Measurements from ENCODE around the gene TBX6.

The TBX6 gene

GRCh38 chr16:30113031-30113710 lies 21.4 kb upstream of the TBX6 start, which contains the start of gene GDPD3:
Gene GDPD3, minus strand, starts transcription at chr16:30113537. Its CDS starts 59 bp downstream, at chr16:30113478.
- no peak for ATAC-seq

GRCh38 chr16:30112197-30113030 lies 20.7 kb upstream of the TBX6 start:
- peak; percentile 52 to 58 for ATAC-seq

DNA sequence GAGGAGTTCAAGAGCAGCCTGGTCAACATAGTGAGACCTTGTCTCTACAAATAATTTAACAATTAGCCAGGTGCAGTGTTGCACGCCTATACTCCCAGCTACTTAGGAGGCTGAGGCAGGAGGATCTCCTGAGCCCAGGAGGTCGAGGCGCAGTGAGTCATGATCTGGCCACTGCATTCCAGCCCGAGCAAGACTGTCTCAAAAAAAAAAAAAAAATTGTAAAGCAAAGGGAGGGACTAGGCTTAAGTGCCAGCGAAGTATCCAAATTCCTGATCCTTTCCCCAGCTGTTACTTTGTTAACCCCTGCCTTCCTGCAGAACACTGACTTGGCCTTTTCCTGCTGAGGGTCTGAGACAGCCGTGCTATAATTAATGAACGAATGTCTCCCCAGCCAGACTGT lies 18.9 kb upstream of the TBX6 start:
- ATAC-seq = no peak

DNA sequence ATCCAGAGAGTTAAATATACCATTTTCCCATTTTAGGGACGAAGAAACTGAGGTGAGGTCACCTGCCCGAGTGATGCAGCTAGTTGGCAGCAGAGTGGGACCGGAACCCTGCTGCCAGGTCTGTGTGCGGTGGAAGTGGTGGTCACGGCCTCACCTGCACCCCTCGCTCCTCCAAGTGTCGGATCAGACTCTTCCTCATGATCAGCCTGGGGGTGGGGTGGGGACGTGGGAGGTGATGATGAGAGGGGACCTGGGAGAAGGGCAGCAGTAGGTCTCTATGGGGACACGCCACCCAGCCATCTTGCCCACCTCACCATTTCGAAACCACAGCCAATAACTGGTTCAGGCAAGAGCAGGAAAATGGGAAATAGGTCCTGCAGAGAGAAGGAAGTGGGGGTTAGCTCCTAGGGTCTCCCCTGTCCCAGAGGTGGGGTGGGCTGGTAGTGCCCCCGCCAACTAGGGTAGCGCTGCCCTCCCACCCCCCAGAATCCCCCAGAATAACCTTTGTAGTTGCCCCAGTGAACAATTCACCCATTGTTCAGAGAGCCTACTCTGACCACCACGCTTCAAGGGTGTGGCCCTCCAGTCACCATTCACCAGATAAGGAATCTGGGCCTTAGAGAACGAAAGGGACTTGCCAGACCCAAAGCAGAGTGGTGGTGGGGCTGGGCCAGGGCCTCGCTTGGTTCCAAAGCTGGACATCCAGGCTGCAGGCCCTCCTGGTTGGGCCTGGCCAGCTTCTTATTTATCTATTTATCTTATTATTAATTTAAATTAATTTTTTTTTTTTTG lies 16.5 kb upstream of the TBX6 start:
- ATAC-seq = no peak

- no peak for ATAC-seq
Observed at GRCh38 chr16:30104492-30104891, 12.8 kb upstream of the TBX6 start.

- ATAC-seq = no peak
Observed at GRCh38 chr16:30104090-30104489, 12.4 kb upstream of the TBX6 start.

DNA sequence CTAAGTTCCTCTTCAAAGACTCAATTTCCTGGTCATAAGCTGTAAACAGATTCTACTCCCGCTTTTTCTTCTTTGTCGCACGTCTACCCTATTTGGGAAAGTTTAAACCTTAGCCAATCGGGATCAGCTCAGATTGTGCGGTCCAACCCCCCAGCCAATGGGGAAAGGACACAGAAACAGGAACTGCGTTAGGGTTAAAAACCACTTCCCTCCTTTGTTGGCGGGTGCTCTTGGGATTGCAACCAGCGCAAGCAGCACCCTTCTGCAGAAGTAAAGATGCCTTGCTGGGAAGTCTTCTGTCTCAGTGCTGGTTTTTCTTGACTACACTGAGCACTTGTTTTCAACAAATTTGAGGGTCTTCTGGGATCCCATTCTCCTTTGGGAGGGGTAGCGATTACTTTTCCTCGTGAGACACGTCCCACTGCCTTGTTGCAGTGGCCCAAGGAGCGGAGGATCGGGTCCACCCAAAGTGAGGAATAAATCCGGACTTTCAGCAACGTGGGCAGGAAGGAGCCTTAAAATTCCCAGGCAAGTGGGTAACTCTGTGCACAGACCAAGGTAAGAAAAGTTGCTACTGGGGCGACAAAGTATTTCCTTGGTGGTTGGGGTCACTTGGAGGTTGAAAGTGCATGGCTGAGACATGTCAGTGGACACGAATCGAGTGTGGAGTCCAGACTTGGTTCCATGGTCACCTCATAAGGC lies 5.3 kb upstream of the TBX6 start:
- no peak for ATAC-seq

- ATAC-seq = peak; percentile 47 to 60
Observed at GRCh38 chr16:30096105-30096861, 4.6 kb upstream of the TBX6 start, which contains the start of gene YPEL3. Gene YPEL3, minus strand, starts transcription at chr16:30096213. Its CDS starts 731 bp downstream, at chr16:30095482.

DNA sequence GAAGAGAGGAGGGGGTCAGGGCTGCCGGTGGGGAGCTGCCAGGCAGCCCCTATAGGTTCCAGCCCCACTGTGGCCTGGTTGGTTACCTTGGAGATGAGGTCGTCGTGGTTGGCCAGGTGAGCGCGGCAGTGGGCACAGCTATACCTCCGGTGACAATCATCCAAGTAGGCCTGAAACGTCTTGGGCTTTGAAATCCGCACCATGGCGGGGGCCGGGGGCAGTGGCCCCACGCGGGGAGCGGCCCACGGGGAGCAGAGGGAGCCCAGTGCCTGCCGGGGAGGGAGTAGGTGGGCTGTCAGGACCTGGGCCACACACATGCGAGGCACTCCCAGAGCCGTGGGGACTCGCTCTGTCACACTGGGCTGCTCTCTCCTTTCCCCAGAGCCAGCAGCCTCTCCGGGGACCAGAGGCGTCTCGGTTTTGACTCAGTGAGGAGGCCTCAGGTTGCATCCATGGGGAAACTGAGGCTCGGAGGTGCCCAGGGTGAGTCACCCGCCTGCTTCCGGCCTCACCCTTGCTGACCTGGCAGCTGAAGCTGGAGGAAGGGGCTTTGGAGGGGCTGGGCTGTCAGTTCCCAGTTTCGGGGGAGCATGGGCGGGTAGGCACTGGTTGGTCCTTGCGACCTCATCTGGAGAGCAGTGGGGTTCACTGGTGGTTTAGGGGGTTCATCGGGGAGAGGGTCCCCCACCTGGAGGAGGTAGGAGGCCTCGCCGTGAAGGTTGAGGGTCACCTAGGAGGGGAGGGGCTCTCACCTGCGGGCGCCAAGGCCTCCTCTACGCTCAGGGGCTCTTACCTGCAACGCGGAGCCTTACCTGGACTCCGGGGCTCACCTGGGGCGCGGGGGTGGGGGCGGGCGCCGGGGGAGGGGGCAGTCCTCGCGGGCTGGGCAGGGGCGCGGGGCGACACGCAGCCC lies 3.7 kb upstream of the TBX6 start:
- ATAC-seq = no peak

DNA sequence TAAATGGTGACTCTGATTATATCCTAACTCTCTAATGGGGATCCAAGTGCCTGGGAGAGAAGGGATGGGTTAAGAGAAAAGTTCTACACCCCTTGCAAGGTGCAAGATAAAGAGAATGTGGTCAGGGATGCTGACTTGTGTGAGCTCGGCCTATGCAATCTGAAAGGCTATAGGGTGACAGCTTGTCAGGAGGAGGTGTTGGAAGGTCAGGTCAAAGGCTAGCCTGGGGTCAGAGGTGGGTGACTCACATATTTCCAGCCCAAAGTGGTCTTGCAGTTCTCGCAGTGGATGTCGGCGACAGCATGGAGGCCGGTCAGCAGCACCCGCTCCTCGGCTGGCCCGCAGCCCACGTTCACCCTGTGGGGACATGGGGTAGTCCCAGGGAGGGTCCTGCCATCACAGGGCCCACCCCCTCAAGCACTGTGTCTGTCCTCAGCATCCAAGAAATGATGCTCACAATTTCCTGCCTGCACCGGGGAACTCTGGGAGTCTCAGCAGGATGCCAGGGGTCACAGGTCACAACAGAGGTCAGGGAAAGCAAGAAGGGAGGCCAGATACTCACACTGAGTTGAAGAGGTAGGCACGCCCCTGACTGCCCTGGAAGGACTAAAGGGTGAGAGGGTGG lies 2.9 kb upstream of the TBX6 start:
- no peak for ATAC-seq

GRCh38 chr16:30092373-30093010 lies 768 bp upstream of the TBX6 start:
- ATAC-seq = peak; percentile 31 to 35

DNA sequence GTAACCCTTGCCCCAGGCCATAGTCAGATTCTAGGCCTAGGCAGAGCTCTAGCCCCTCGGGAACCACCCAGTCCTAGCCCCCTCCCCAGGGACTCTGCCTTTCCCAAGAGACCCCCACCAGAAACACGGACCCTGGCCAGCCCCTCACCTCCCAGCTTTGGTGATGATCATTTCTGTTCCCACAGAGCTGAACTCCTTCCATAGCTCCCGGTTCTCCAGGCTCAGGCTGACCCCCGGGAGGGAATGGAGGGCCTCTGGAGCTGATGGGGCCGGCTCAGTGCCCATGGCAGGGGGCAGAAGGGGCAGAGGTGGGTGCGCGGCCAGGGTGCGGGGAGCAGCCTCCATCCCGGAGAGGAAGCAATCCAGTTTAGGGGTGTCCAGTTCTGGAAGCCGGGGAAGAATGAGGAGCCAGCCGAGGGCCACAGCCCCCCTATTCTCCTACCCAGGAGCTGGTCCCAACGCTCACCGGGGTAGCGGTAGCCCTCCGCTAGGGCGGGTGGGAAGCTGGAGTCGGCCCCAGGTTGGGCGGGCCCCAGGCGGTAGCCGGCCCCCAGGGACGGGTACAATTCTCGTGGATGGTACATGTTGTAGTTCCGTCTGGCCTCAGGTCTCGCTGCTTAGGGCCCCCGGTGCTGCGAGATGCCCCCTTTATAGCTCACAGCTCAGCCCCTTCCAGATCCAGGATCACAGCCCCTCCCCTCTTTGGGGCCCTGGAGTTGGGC lies 953 bp downstream of the TBX6 start:
- no peak for ATAC-seq

DNA sequence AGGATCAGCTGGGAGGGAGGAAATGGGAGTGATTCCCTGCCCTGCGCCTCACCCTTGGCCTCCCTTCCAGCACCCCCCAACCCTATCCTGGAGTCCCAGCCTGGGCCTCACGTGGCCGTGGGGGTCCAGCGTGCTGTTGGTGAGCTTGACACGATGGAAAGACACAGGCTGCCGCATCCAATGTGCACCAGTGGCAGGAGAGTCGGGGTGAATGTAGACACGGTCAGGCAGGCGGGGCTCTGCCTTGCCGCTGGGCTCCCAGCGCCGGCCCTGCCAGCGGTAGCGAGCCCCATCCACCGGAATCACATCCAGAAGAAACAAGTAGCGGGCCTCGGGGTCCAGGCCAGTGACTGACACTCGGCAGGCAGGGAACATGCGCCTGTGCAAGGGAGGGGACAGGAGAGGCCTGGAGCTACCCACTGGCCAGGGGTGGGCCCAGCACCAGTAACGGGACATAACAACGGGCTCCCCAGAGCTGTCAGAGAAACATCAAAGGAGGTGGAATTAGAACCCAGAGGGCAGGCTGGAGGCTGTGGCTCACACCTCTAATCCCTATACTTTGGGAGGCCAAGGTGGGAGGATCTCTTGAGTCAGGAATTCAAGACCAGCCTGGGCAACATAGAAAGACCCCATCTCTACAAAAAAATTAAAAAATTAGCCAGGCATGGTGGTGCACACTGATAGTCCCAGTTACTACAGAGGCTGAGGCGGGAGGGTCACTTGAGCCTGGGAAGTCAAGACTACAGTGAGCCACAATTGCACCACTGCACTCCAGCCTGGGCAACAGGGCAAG lies 2.7 kb downstream of the TBX6 start:
- no peak for ATAC-seq

- no peak for ATAC-seq
Observed at GRCh38 chr16:30088237-30088831, 3.4 kb downstream of the TBX6 start.

DNA sequence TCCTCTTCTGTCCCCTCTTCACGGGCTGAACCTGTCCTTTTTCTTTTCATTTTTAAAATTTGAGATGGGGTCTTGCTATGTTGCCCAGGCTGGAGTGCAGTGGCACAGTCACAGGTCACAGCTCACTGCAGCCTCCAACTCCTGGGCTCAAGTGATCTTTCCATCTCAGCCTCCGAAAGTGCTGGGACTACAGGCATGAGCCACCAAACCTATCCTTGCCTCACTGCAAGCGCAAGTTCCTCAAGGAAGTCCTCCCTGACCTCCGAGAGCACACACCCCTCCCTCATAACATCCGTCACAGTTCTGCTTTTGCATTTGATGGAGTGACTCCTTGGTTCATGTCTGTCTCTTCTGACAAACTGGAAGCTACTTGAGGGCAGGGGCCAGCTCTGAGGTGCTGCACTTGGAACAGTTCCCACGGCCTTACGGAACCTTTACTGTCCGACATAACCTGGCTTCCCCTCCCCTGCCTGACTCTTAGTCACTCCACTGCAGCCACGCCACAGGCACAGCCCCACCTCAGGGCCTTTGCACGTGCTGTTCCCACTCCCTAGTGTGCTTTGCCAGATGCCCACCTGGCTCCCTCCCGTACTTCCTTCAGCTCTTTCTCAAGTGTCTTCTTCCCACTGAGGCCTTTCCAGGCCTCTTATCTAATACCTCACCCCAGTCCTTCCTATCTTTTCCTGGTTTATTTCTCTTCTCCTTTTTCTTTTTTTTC lies 4.4 kb downstream of the TBX6 start:
- no peak for ATAC-seq

DNA sequence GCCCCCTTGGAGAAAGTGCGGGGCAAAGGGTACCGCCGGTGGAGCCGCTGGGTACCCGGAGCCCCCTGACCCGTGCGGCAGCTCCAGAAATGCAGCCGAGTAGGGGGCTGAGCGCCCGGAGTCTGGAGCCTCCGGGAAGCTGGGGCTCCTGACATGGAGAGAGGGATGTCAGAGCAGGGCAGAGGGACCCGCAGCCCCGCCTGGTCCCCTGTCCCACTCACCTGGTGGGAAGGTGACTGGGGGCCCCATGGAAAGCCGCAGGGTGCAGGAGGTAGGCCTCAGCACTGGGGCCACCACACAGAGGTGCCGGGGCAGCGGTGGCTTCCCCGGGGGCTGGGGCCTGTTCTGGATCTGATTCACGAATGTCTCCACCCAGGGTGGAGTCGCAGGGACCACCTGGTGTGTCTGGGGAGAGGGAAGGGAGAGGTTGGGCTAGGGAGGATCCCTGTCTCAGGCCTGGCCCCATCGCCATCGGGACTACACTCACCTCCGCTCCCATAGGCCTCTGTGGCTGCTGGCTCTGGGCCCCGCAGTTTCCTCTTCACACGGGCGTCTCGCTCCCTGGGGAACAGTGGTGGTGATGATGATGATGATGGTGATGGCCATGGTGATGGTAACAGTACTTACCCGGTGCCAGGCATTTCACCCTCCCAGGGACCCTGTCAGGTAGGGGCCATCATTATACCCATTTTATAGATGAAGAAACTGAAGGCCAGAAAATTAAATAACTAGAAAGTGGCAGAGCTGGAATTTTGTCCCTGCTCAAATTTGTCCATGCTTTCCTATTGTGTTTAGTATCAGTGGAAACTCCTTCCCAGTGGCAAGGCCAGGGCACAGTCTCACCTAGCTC lies 5.2 kb downstream of the TBX6 start:
- ATAC-seq = no peak

All from activated CD4-positive, CD25-positive, alpha-beta regulatory T cell treated with anti-CD3 and anti-CD28 coated beads, Interleukin-2, amount 50 U/mL, for 24 hours (primary cell).